Activated T-cell treated with anti-CD3 and anti-CD28 coated beads, Interleukin-2, amount 50 U/mL, for 48 hours (primary cell): Measurements from ENCODE around the gene PALD1.

ENCODE experiments used
- DNase-seq, 2 experiments: peaks; one replicate each; pipeline ENCODE4 v3.0.0-alpha.2; 2020

The PALD1 gene

GRCh38 chr10:70478191-70479164 lies at the start of gene PALD1:
PALD1 (plus strand) TSS chr10:70478767; CDS start chr10:70525952, 47,185 bp downstream.
- peak; percentile 64 to 72 for DNase-seq

GRCh38 chr10:70430493-70431445 lies 47.8 kb upstream of the PALD1 start:
- DNase-seq: no peak

- DNase-seq: no peak
Measured at GRCh38 chr10:70432101-70432500, 46.5 kb upstream of the PALD1 start.

GRCh38 chr10:70432561-70433263 lies 45.9 kb upstream of the PALD1 start:
- DNase-seq: no peak

GRCh38 chr10:70433581-70434280 lies 44.8 kb upstream of the PALD1 start:
- no peak for DNase-seq

GRCh38 chr10:70435241-70436085 lies 43.1 kb upstream of the PALD1 start:
- DNase-seq: no peak

GRCh38 chr10:70437721-70438120 lies 40.8 kb upstream of the PALD1 start:
- no peak for DNase-seq

GRCh38 chr10:70440296-70441160 lies 38.0 kb upstream of the PALD1 start:
- DNase-seq: peak; percentile 30 to 47

GRCh38 chr10:70441161-70441894 lies 37.2 kb upstream of the PALD1 start, which contains the start of gene NODAL:
NODAL (minus strand) TSS chr10:70441681; CDS start chr10:70441667, 14 bp downstream.
- DNase-seq: peak; percentile 32 to 41

GRCh38 chr10:70441895-70442309 lies 36.7 kb upstream of the PALD1 start:
- DNase-seq: no peak

GRCh38 chr10:70442332-70442988 lies 36.1 kb upstream of the PALD1 start:
- DNase-seq: no peak

- DNase-seq: no peak
Measured at GRCh38 chr10:70444744-70445143, 33.8 kb upstream of the PALD1 start.

- DNase-seq: no peak
Measured at GRCh38 chr10:70445718-70446657, 32.6 kb upstream of the PALD1 start.

GRCh38 chr10:70448236-70448635 lies 30.3 kb upstream of the PALD1 start:
- no peak for DNase-seq

- no peak for DNase-seq
Measured at GRCh38 chr10:70455213-70455630, 23.3 kb upstream of the PALD1 start.

GRCh38 chr10:70456164-70456563 lies 22.4 kb upstream of the PALD1 start:
- DNase-seq: no peak

GRCh38 chr10:70457759-70458305 lies 20.7 kb upstream of the PALD1 start:
- no peak for DNase-seq
